ENCODE results near the gene CNKSR2. TPM values are rescaled to one million over a fixed set of nuclear protein-coding genes. Genes with fewer than 3 reads are reported as not detected.

CNKSR2 gene
- total RNA-seq, 4 donors from 2014 or later = 1.1 to 3.6 (median 2.2) TPM

DNA sequence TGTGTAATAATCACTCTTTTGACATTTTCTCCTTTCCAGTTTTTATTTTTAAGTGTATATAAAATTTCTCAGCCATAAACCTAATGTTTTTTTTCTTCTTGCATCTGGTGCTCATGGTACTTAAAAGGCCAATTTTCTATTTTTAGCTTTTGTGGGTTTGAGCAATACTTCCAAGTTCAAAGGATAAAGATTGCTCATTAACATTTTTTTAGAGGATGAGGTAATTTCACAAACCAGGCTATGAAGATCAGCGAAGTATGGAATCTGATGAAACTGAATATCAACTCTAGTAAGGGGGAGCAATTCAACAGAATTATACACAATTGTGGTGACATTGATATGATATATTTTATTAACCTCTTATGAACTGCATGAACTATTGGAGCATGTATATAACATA is 309.7 kb downstream of the CNKSR2 start:
- intact Hi-C loops (cut with DNase I; ENCODE audit: low total_unique reads) = no loop called here
- DNase-seq (ENCODE audit: low spot score in 2 of 2) = no peak
- WGBS, 2 donors = 35 to 39% methylated on average over 1 of the region's 1 CpG
- no peak overlapping the region for H3K4me3 ChIP-seq (ENCODE audit: low read depth, poor library complexity, severe bottlenecking)
- TF ChIP-seq, protein P1, sequence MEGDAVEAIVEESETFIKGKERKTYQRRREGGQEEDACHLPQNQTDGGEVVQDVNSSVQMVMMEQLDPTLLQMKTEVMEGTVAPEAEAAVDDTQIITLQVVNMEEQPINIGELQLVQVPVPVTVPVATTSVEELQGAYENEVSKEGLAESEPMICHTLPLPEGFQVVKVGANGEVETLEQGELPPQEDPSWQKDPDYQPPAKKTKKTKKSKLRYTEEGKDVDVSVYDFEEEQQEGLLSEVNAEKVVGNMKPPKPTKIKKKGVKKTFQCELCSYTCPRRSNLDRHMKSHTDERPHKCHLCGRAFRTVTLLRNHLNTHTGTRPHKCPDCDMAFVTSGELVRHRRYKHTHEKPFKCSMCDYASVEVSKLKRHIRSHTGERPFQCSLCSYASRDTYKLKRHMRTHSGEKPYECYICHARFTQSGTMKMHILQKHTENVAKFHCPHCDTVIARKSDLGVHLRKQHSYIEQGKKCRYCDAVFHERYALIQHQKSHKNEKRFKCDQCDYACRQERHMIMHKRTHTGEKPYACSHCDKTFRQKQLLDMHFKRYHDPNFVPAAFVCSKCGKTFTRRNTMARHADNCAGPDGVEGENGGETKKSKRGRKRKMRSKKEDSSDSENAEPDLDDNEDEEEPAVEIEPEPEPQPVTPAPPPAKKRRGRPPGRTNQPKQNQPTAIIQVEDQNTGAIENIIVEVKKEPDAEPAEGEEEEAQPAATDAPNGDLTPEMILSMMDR (IDR thresholded peaks at IDR 0.05) = no peak
- no peak for TF ChIP-seq POLR2A (IDR thresholded peaks at IDR 0.05)

DNA sequence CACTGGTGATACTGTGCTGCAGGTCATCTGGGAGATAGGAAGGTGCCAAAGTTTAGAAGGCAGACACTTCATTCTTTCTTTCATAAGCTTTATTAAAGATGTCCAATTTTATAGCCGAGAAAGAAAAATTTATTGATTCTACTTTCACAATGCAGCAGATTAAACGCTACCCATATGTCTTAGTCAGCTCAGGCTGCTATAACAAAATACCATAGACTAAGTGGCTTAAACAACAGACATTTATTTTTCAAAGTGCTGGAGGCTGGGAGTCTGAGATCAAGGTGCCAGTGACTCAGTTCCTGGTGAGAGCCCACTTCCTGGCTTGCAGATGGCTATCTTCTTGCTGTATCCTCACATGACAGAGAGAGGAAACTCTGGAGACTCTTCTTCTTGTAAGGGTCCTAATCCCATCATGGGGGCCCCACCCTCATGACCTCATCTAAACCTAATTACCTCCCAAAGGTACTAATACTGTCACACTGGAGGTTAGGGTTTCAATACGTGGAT is 317.3 kb downstream of the CNKSR2 start:
- H3K4me3 ChIP-seq (ENCODE audit: low read depth, poor library complexity, severe bottlenecking) = no peak overlapping the region
- WGBS, 2 donors = 88 to 90% methylated on average over 3 of the region's 3 CpGs
- TF ChIP-seq POLR2A (IDR thresholded peaks at IDR 0.05) = no peak
- TF ChIP-seq, protein P1 (IDR thresholded peaks at IDR 0.05) = no peak
- intact Hi-C loops (cut with DNase I; ENCODE audit: low total_unique reads) = no loop called here
- DNase-seq (ENCODE audit: low spot score in 2 of 2) = no peak

DNA sequence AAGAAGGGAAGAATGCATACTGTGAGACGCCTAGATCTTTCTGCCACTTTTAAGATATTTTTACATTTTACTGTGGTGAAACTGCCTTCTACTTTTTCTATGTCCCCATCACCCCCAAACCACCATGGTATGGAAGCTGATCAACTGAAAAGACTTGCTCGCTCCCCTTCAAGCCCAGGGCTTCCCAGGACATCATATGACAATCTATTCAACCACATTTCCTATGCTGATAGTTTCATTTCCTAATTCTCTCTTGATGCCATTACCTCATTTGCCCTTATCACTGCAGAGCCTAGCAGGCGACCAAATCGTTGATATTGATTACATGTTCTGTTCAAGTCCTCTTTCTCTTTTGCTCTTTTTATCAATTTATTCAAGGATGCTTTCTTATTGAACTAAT is 324.1 kb downstream of the CNKSR2 start:
- 73 to 86% methylated on average over 4 of the region's 4 CpGs for WGBS, 2 donors
- DNase-seq (ENCODE audit: low spot score in 2 of 2) = no peak
- no peak overlapping the region for H3K4me3 ChIP-seq (ENCODE audit: low read depth, poor library complexity, severe bottlenecking)
- TF ChIP-seq POLR2A (IDR thresholded peaks at IDR 0.05) = no peak
- TF ChIP-seq, protein P1 (IDR thresholded peaks at IDR 0.05) = no peak
- intact Hi-C loops (cut with DNase I; ENCODE audit: low total_unique reads) = no loop called here

DNA sequence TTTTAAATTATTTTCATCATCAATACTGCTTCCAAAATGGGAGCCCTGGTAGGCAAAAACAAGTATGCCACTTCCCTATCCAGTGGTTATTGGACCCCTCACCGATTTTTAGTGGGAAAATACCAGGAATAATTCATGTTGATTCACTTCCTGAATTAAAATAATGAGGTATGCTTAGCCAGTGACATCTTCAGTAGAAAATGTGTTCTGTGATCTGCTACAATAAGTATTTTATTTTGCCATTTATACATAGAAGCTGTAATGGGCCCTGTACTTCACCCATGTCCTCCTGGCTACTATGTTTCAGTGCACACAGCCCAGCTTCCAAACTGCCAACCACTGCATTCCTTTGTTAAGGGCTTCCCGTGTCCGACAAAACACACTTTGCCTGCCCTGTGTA is 324.9 kb downstream of the CNKSR2 start:
- no peak for TF ChIP-seq POLR2A (IDR thresholded peaks at IDR 0.05)
- TF ChIP-seq, protein P1 (IDR thresholded peaks at IDR 0.05) = no peak
- no peak overlapping the region for H3K4me3 ChIP-seq (ENCODE audit: low read depth, poor library complexity, severe bottlenecking)
- intact Hi-C loops (cut with DNase I; ENCODE audit: low total_unique reads) = no loop called here
- 71 to 80% methylated on average over 3 of the region's 3 CpGs for WGBS, 2 donors
- DNase-seq (ENCODE audit: low spot score in 2 of 2) = no peak

DNA sequence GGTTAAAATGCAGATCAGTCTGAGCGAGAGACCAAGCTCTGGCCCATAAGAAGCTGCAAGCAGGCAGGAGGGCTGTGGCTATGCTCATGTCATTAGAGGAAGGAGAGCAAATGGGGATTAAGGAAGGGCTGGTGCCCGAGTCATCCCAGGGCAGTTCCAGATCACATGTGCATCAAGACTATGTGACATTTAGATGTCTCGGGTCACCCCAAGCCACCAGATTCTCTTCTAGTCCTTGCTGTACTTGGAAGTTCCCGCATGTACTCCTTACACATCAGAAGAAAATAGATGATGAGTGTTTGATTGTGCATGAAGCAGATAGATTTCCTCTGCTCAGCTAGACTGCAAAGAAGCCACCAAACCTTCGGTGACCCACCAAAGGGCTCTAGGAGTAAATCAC is 326.1 kb downstream of the CNKSR2 start:
- intact Hi-C loops (cut with DNase I; ENCODE audit: low total_unique reads) = no loop called here
- 78 to 94% methylated on average over 5 of the region's 5 CpGs for WGBS, 2 donors
- no peak for DNase-seq (ENCODE audit: low spot score in 2 of 2)
- no peak overlapping the region for H3K4me3 ChIP-seq (ENCODE audit: low read depth, poor library complexity, severe bottlenecking)
- TF ChIP-seq, protein P1 (IDR thresholded peaks at IDR 0.05) = no peak
- TF ChIP-seq POLR2A (IDR thresholded peaks at IDR 0.05) = no peak

DNA sequence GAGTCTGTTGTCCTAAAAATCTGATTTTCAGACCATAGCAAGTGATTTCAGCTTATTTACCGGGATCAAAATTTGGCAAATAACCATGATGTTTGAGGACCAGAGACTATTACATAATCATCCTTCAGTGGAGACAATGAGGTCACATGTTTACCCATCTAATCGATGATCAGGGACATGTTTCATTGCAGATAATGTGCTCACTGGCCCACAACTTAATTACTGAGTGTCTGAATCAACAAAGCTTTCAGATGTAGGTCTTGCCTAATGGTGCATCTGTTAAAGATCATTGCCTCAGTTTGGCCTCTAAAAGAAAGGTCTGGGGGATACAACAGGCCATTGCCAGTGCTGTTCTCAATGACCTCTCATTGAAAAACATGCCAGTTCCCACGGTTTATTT is 326.7 kb downstream of the CNKSR2 start:
- DNase-seq (ENCODE audit: low spot score in 2 of 2) = no peak
- H3K4me3 ChIP-seq (ENCODE audit: low read depth, poor library complexity, severe bottlenecking) = no peak overlapping the region
- TF ChIP-seq, protein P1 (IDR thresholded peaks at IDR 0.05) = no peak
- no peak for TF ChIP-seq POLR2A (IDR thresholded peaks at IDR 0.05)
- intact Hi-C loops (cut with DNase I; ENCODE audit: low total_unique reads) = no loop called here
- 58 to 77% methylated on average over 3 of the region's 3 CpGs for WGBS, 2 donors

All from lower leg skin (tissue), 4 donors.